ENCODE measurements around the gene COL4A6. TPM values are rescaled to one million over a fixed set of nuclear protein-coding genes. Genes with fewer than 3 reads are reported as not detected.

The COL4A6 gene
- total and polyA plus RNA-seq, 2 of the 8 experiments (the other 6 are each of a cell fraction or from before 2014, with no cell fraction given), result 5.9 to 11.8 TPM

- DNase-seq (ENCODE audit: low read depth in 1 of 2, low spot score in 2 of 2), result no peak
- no peak overlapping the region for H3K14ac ChIP-seq (ENCODE audit: insufficient read length)
- TF ChIP-seq YY1 (IDR thresholded peaks at IDR 0.05; ENCODE audit: low read depth, low read length) (no peak), RNF2 (IDR thresholded peaks at IDR 0.05; ENCODE audit: borderline replicate concordance, low read depth, low read length, missing control alignments, poor library complexity, severe bottlenecking) (no peak), JUN (IDR thresholded peaks at IDR 0.05; ENCODE audit: low read depth, low read length) (no peak), EGR1 (IDR thresholded peaks at IDR 0.05; ENCODE audit: borderline replicate concordance, low read depth, low read length) (no peak), GTF2F1 (IDR thresholded peaks at IDR 0.05; ENCODE audit: borderline replicate concordance, low read depth, low read length) (no peak), TCF12 (IDR thresholded peaks at IDR 0.05; ENCODE audit: low read depth, low read length) (no peak), USF2 (IDR thresholded peaks at IDR 0.05; ENCODE audit: low read length) (no peak), RXRA (IDR thresholded peaks at IDR 0.05; ENCODE audit: insufficient read depth, low read depth, low read length) (no peak), EP300 (IDR thresholded peaks at IDR 0.05; ENCODE audit: borderline replicate concordance in 1 of 2, low read depth in 2 of 2, low read length in 2 of 2) (no peak), NRF1 (IDR thresholded peaks at IDR 0.05; ENCODE audit: low read depth, low read length) (no peak), ASH2L (IDR thresholded peaks at IDR 0.05; ENCODE audit: low read length) (no peak), CBX8 (IDR thresholded peaks at IDR 0.05; ENCODE audit: borderline replicate concordance, low read depth, low read length) (no peak), NANOG (IDR thresholded peaks at IDR 0.05; ENCODE audit: insufficient read depth, low read depth, low read length, poor library complexity, severe bottlenecking) (no peak)
Measured at GRCh38 chrX:108271397-108271787, 166.8 kb downstream of the COL4A6 start.

More at GRCh38 chrX:108271397-108271787, 166.8 kb downstream of the COL4A6 start:
- H3K36me3 ChIP-seq (ENCODE audit: control insufficient read depth in 2 of 4, insufficient read depth in 4 of 4, low read length in 3 of 4), result no peaks in the 10 kb centered on the region
- H2BK15ac ChIP-seq (ENCODE audit: low read length), result no peak overlapping the region
- H4K8ac ChIP-seq (ENCODE audit: extremely low read depth, insufficient read depth, low read length), result no peak overlapping the region
- POLR2A ChIA-PET (ENCODE audit: partially characterized antibody), result no interaction called here
- no peak overlapping the region for H3K23ac ChIP-seq (ENCODE audit: insufficient read length)
- H3K23me2 ChIP-seq (ENCODE audit: low read depth, low read length), result no peaks in the 10 kb centered on the region
- no peak overlapping the region for H3K4me3 ChIP-seq (ENCODE audit: extremely low read depth in 1 of 4, insufficient read depth in 2 of 4, low read depth in 3 of 4, low read length in 4 of 4)
- H3K79me2 ChIP-seq (ENCODE audit: control insufficient read depth in 1 of 2, insufficient read depth in 2 of 2, low read length in 2 of 2), result no peaks in the 10 kb centered on the region
- no peak overlapping the region for H2BK5ac ChIP-seq (ENCODE audit: low read depth, low read length)
- no peak overlapping the region for H3K56ac ChIP-seq (replicated peaks; ENCODE audit: insufficient read length, low read depth, low read length)
- no peak overlapping the region for H3K9ac ChIP-seq (replicated peaks in 1 of 4; ENCODE audit: extremely low read depth in 1 of 4, low read depth in 3 of 4, low read length in 3 of 4)
- no peak overlapping the region for H3K18ac ChIP-seq (ENCODE audit: extremely low read depth, low read length)
- no peaks in the 10 kb centered on the region for H3K4me1 ChIP-seq (replicated peaks in 1 of 4; ENCODE audit: control insufficient read depth in 3 of 4, insufficient read depth in 4 of 4, low read length in 3 of 4)
- no peak overlapping the region for H2BK20ac ChIP-seq (ENCODE audit: low read length)
- no peak for FAIRE-seq
- H3K79me1 ChIP-seq (ENCODE audit: low read depth, low read length), result no peaks in the 10 kb centered on the region
- H2AFZ ChIP-seq (ENCODE audit: low read length), result no peak overlapping the region
- H4K5ac ChIP-seq (ENCODE audit: insufficient read length, low read depth, low read length), result no peak overlapping the region
- H3K4me2 ChIP-seq (ENCODE audit: insufficient read depth in 1 of 2, low read depth in 2 of 2, low read length in 2 of 2), result no peak overlapping the region
- H4K20me1 ChIP-seq (replicated peaks in 1 of 2; ENCODE audit: control insufficient read depth in 1 of 2, insufficient read depth in 2 of 2, low read length in 2 of 2), result no peaks in the 10 kb centered on the region
- no peak overlapping the region for H2BK12ac ChIP-seq (ENCODE audit: low read depth, low read length)
- H3K4ac ChIP-seq (replicated peaks; ENCODE audit: insufficient read length, low read depth, low read length), result no peak overlapping the region
- CTCF ChIA-PET (ENCODE audit: partially characterized antibody), result no interaction called here
- 50% methylated on average over 2 of the region's 2 CpGs; no CpG with 5 or more reads in 1 of the 2 experiments for WGBS, 2 experiments (ENCODE audit: extremely low coverage in 1 of 2, insufficient coverage in 1 of 2, insufficient read length in 1 of 2, insufficient replicate concordance in 2 of 2, low coverage in 1 of 2, low lambda C conversion rate in 2 of 2, missing lambda C conversion rate in 1 of 2)
- no peak overlapping the region for H3K27ac ChIP-seq (ENCODE audit: low read depth, low read length)
- no peaks in the 10 kb centered on the region for H3K9me3 ChIP-seq (ENCODE audit: insufficient read depth in 2 of 2, low read depth in 1 of 2, low read length in 1 of 2)
- no peaks in the 10 kb centered on the region for H3K27me3 ChIP-seq (replicated peaks in 1 of 4; ENCODE audit: control insufficient read depth in 3 of 4, extremely low read depth in 1 of 4, insufficient read depth in 3 of 4, low read length in 3 of 4)
- H2BK120ac ChIP-seq (replicated peaks; ENCODE audit: low read depth, low read length), result no peak overlapping the region
- no peak overlapping the region for H4K91ac ChIP-seq (replicated peaks; ENCODE audit: insufficient read length, low read length)
- no peak overlapping the region for H2AK5ac ChIP-seq (ENCODE audit: low read depth, low read length)

Data from H1 (cell line).